CD4-positive, alpha-beta T cell treated with Interleukin-12 subunit alpha and Interleukin-12 subunit beta, for 1 hour (primary cell): ENCODE measurements around the gene ROBO2.

Experiments used
- DNase-seq: peaks from one replicate; pipeline ENCODE4 v3.0.0-alpha.2; 2020

ROBO2 gene

DNA sequence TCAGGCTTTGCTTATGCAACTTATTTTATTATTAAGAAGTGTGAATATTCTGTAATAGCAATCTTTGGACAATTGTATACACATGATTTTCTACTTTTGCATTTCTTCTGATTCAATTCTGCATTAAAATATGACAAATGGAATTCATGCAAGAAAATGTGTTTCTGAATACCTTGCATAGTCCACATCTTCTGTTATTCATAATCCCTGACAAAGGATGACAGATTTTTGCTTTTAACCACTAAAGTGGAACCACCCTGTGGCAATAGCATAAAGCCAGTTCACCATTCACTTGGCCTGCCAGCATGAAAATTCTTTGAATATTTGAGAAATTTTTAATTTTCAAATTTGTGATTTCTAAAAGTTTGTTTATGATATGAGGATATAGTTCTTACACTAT lies 397.0 kb downstream of the ROBO2 start:
- DNase-seq: no peak

GRCh38 chr3:77446084-77446483 lies 406.2 kb downstream of the ROBO2 start:
- no peak for DNase-seq

GRCh38 chr3:77446761-77447160 lies 406.9 kb downstream of the ROBO2 start:
- DNase-seq: no peak

GRCh38 chr3:77449459-77450350 lies 409.8 kb downstream of the ROBO2 start:
- no peak for DNase-seq

DNA sequence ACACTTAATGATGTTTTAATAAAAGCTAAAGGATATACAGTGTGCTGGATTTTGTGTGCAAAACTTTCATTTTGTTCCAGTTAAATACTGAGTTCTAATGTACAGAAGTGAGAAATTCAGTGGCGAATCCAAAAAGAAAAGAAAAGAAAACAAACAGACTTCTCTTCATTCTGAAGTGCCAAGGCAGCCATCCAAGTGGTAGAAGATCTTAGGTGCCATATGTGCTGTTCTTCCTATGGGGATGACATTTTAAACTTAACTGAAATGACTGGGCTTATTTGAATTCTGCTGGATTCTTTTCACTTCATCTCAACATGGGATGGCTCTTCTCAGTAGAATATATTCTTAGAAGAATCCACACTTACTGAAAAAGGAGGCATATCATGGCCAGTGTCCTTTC lies 416.5 kb downstream of the ROBO2 start:
- no peak for DNase-seq

GRCh38 chr3:77456906-77457305 lies 417.0 kb downstream of the ROBO2 start:
- DNase-seq: no peak

- no peak for DNase-seq
Measured at GRCh38 chr3:77459926-77460325, 420.0 kb downstream of the ROBO2 start.

DNA sequence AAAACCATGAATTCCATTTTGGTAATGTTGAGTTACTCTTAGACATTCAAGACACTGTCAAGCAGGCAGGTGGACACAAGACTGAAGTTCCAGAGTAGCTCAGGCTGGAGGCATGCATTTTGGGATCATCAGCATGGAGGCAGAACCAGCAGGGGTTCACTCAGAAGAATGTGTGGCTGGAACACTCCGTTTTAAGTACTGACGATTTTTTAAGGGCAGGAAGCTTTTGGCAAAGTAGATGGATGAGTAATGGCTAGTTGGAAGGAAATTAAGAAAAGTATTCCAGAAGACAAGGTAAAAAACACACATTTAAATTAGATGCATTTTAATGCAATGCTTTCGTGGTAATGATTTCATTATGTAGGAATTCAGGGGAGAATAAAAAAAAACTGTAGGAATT lies 420.4 kb downstream of the ROBO2 start:
- no peak for DNase-seq

DNA sequence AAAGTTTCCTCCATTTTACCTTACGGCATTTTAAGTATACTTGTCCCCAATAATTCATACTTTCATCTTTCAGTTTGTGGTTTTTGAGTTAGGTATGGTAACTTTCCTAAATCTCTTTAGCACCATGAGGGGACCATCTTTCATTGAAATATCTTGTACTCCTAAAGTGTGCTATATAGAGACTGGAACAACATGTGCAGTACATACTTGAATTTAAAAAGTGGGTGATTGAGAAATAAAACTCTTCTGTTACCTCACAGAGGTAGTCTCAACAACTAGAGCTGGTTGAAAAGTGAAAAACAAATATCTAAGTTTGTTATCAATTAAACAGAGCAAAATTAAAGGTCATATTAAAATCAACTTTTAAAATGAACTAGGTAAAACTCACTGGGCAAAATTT lies 423.1 kb downstream of the ROBO2 start:
- no peak for DNase-seq

GRCh38 chr3:77464111-77464688 lies 424.3 kb downstream of the ROBO2 start:
- no peak for DNase-seq

GRCh38 chr3:77466562-77467115 lies 426.7 kb downstream of the ROBO2 start:
- no peak for DNase-seq

- no peak for DNase-seq
Measured at GRCh38 chr3:77467702-77468625, 428.1 kb downstream of the ROBO2 start.

- no peak for DNase-seq
Measured at GRCh38 chr3:77468626-77469020, 428.7 kb downstream of the ROBO2 start.

GRCh38 chr3:77475507-77475906 lies 435.6 kb downstream of the ROBO2 start:
- no peak for DNase-seq

GRCh38 chr3:77479021-77479420 lies 439.1 kb downstream of the ROBO2 start:
- DNase-seq: no peak

DNA sequence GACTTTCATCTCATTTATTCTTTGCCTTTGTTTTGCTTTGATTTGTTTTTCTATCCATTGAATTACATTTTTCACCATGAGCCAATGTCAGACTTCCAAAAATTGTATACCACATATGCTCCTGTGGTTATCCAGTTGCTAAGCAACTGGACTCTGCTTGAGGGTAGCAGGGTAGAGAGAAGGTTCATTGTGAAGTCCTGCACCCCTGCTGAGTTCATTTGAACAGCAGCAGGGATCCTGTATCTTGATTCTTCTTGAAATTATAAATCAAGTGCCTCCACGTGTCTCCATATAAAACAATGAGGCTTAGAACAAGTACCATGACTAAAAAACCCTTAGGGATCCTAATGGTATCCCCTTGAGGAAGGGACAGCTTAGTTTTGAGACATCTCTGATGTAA lies 449.3 kb downstream of the ROBO2 start:
- no peak for DNase-seq

- no peak for DNase-seq
Measured at GRCh38 chr3:77491961-77492360, 452.1 kb downstream of the ROBO2 start.

DNA sequence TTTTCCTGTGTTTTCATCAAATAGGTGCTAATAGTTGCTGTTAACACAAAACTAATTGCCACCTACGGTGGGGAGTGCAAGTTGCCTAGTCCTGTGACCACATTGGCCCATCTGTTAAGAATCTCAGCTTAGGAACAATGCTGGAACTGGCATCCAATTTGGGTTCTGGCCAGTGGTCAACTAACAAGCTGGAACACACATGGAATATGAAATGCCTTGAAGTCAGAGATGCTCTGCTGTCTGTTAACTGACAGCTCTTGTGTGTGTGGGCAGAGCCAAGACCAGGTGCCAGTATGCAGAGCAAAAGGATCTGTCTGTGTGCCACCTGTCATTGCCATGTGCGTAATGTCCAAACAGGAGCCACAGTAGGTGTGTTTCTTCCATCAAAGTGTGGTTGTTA lies 460.8 kb downstream of the ROBO2 start:
- DNase-seq: no peak

- DNase-seq: no peak
Measured at GRCh38 chr3:77506384-77506783, 466.5 kb downstream of the ROBO2 start.

GRCh38 chr3:77513542-77513941 lies 473.6 kb downstream of the ROBO2 start:
- no peak for DNase-seq

GRCh38 chr3:77514766-77515165 lies 474.9 kb downstream of the ROBO2 start:
- no peak for DNase-seq

DNA sequence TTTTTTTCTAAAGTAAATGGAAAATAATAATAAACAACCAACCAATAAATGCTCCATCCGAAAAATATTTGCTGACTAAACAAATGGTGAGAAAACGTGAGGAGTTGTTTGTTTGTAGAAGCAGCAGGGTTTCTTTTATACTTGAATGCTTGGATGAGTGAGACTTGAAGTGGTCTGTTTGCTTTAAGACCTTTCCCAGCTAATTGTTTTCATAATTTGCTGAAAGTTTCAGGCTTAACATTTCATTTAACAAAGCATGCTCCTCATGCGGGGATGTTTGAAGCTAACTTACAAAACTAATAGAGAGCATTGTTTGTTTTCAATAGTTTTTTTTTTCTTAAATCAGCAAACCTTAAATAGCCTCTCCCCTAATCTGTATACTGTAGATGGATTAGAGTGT lies 484.6 kb downstream of the ROBO2 start:
- DNase-seq: no peak
